Measurements from ENCODE around the gene USP11. TPM values are rescaled to one million over a fixed set of nuclear protein-coding genes. Genes with fewer than 3 reads are reported as not detected.
"Not testable (repeated sequence)": the region's sequence is repeated elsewhere in the genome, so short reads cannot be mapped to it uniquely, and the experiment has no call there.

Gene USP11
- total RNA-seq, 2 donors from 2014 or later = 45.7 to 49.2 TPM

- no peak for DNase-seq (ENCODE audit: low spot score)
- H3K36me3 Mint-ChIP-seq = no peaks in the 10 kb centered on the region
- no peaks in the 10 kb centered on the region for H3K27me3 Mint-ChIP-seq
- no peaks in the 10 kb centered on the region for H3K9me3 Mint-ChIP-seq
- peak overlapping the region in 1 of 2 donors; percentile 45 for H3K27ac Mint-ChIP-seq
- peak overlapping the region; percentile 55 for H3K4me3 Mint-ChIP-seq
- no peak for ATAC-seq
- H3K4me1 Mint-ChIP-seq (ENCODE audit: low read depth in 2 of 2) = peaks cover 11 to 31% of the 10 kb centered on the region in 2 donors
These were observed 2.9 kb downstream of the USP11 start for GRCh38 chrX:47235691-47236103.

GRCh38 chrX:47239199-47239598 is 6.4 kb downstream of the USP11 start:
- no peaks in the 10 kb centered on the region for H3K9me3 Mint-ChIP-seq

GRCh38 chrX:47239898-47240545 is 7.2 kb downstream of the USP11 start:
- DNase-seq (ENCODE audit: low spot score) (no peak), ATAC-seq (peak in 1 of 2 donors; percentile 34)
- H3K9me3 Mint-ChIP-seq = no peaks in the 10 kb centered on the region
- H3K27me3 Mint-ChIP-seq = no peaks in the 10 kb centered on the region
- H3K4me1 Mint-ChIP-seq (ENCODE audit: low read depth in 2 of 2) = peaks cover 11 to 22% of the 10 kb centered on the region in 2 donors
- no peak overlapping the region for H3K27ac Mint-ChIP-seq
- no peaks in the 10 kb centered on the region for H3K36me3 Mint-ChIP-seq
- no peak overlapping the region for H3K4me3 Mint-ChIP-seq

More at GRCh38 chrX:47239199-47239598, 6.4 kb downstream of the USP11 start:
- ATAC-seq (no peak), DNase-seq (ENCODE audit: low spot score) (no peak)
- peaks cover 11 to 23% of the 10 kb centered on the region in 2 donors for H3K4me1 Mint-ChIP-seq (ENCODE audit: low read depth in 2 of 2)
- H3K36me3 Mint-ChIP-seq = no peaks in the 10 kb centered on the region
- no peak overlapping the region for H3K4me3 Mint-ChIP-seq
- H3K27me3 Mint-ChIP-seq = no peaks in the 10 kb centered on the region
- H3K27ac Mint-ChIP-seq = no peak overlapping the region

- no peak for ATAC-seq
- Mint-ChIP-seq H3K4me1 (ENCODE audit: low read depth in 2 of 2) (peaks cover 5 to 16% of the 10 kb centered on the region in 2 donors), H3K27me3 (no peaks in the 10 kb centered on the region), H3K36me3 (no peaks in the 10 kb centered on the region), H3K9me3 (no peaks in the 10 kb centered on the region), H3K27ac (no peak overlapping the region), H3K4me3 (no peak overlapping the region)
- no peak for DNase-seq (ENCODE audit: low spot score)
These were observed 7.8 kb downstream of the USP11 start for GRCh38 chrX:47240619-47241018.

- no peak for ATAC-seq
- no peak for DNase-seq (ENCODE audit: low spot score)
- no peak overlapping the region for H3K4me3 Mint-ChIP-seq
- H3K36me3 Mint-ChIP-seq = peaks cover 5% of the 10 kb centered on the region
- no peak overlapping the region for H3K27ac Mint-ChIP-seq
- no peaks in the 10 kb centered on the region for H3K27me3 Mint-ChIP-seq
- H3K9me3 Mint-ChIP-seq = no peaks in the 10 kb centered on the region
- H3K4me1 Mint-ChIP-seq (ENCODE audit: low read depth in 2 of 2) = peaks cover 0 to 12% of the 10 kb centered on the region in 2 donors
These were observed 8.6 kb downstream of the USP11 start for GRCh38 chrX:47241201-47242011.

GRCh38 chrX:47242321-47242720 is 9.5 kb downstream of the USP11 start:
- DNase-seq (ENCODE audit: low spot score) (no peak), ATAC-seq (no peak)
- Mint-ChIP-seq H3K9me3 (no peaks in the 10 kb centered on the region), H3K4me1 (ENCODE audit: low read depth in 2 of 2) (peaks cover 0 to 12% of the 10 kb centered on the region in 2 donors), H3K36me3 (peaks cover 5% of the 10 kb centered on the region), H3K27me3 (no peaks in the 10 kb centered on the region), H3K27ac (no peak overlapping the region), H3K4me3 (no peak overlapping the region)

GRCh38 chrX:47243351-47243750 is 10.5 kb downstream of the USP11 start:
- Mint-ChIP-seq H3K4me1 (ENCODE audit: low read depth in 2 of 2) (peaks cover 0 to 16% of the 10 kb centered on the region in 2 donors), H3K9me3 (no peaks in the 10 kb centered on the region), H3K27ac (no peak overlapping the region), H3K36me3 (peaks cover 5% of the 10 kb centered on the region), H3K27me3 (peaks cover 0 to 2% of the 10 kb centered on the region in 2 donors), H3K4me3 (no peak overlapping the region)
- DNase-seq (ENCODE audit: low spot score) = no peak
- ATAC-seq = no peak

GRCh38 chrX:47244676-47245075 is 11.9 kb downstream of the USP11 start:
- ATAC-seq (no peak), DNase-seq (ENCODE audit: low spot score) (no peak)
- H3K4me3 Mint-ChIP-seq = no peak overlapping the region
- peaks cover 5% of the 10 kb centered on the region for H3K36me3 Mint-ChIP-seq
- H3K27me3 Mint-ChIP-seq = peaks cover 0 to 2% of the 10 kb centered on the region in 2 donors
- H3K27ac Mint-ChIP-seq = no peak overlapping the region
- H3K9me3 Mint-ChIP-seq = no peaks in the 10 kb centered on the region
- H3K4me1 Mint-ChIP-seq (ENCODE audit: low read depth in 2 of 2) = peaks cover 0 to 12% of the 10 kb centered on the region in 2 donors

- Mint-ChIP-seq H3K4me1 (ENCODE audit: low read depth in 2 of 2) (peaks cover 0 to 7% of the 10 kb centered on the region in 2 donors), H3K36me3 (peaks cover 5% of the 10 kb centered on the region), H3K4me3 (no peak overlapping the region), H3K9me3 (no peaks in the 10 kb centered on the region), H3K27ac (no peak overlapping the region), H3K27me3 (peaks cover 0 to 2% of the 10 kb centered on the region in 2 donors)
- no peak for DNase-seq (ENCODE audit: low spot score)
- ATAC-seq = no peak
These were observed 12.3 kb downstream of the USP11 start for GRCh38 chrX:47245156-47245555.

GRCh38 chrX:47247206-47247998 is 14.6 kb downstream of the USP11 start:
- Mint-ChIP-seq H3K36me3 (peaks cover 5% of the 10 kb centered on the region), H3K9me3 (no peaks in the 10 kb centered on the region), H3K27ac (no peak overlapping the region), H3K4me3 (no peak overlapping the region), H3K27me3 (peaks cover 0 to 2% of the 10 kb centered on the region in 2 donors), H3K4me1 (ENCODE audit: low read depth in 2 of 2) (peaks cover 0 to 4% of the 10 kb centered on the region in 2 donors)
- ATAC-seq = peak in 1 of 2 donors; percentile 62
- DNase-seq (ENCODE audit: low spot score) = no peak

GRCh38 chrX:47247999-47248320 is 15.2 kb downstream of the USP11 start:
- ATAC-seq (no peak), DNase-seq (ENCODE audit: low spot score) (no peak)
- no peaks in the 10 kb centered on the region for H3K9me3 Mint-ChIP-seq
- no peak overlapping the region for H3K27ac Mint-ChIP-seq
- no peak overlapping the region for H3K4me3 Mint-ChIP-seq
- H3K27me3 Mint-ChIP-seq = peaks cover 0 to 2% of the 10 kb centered on the region in 2 donors
- peaks cover 5% of the 10 kb centered on the region for H3K36me3 Mint-ChIP-seq
- H3K4me1 Mint-ChIP-seq (ENCODE audit: low read depth in 2 of 2) = peaks cover 0 to 4% of the 10 kb centered on the region in 2 donors

GRCh38 chrX:47248576-47248975 is 15.8 kb downstream of the USP11 start:
- Mint-ChIP-seq H3K27me3 (peaks cover 0 to 2% of the 10 kb centered on the region in 2 donors), H3K4me1 (ENCODE audit: low read depth in 2 of 2) (peaks cover 0 to 4% of the 10 kb centered on the region in 2 donors), H3K4me3 (no peak overlapping the region), H3K9me3 (no peaks in the 10 kb centered on the region), H3K27ac (no peak overlapping the region), H3K36me3 (peaks cover 5% of the 10 kb centered on the region)
- DNase-seq (ENCODE audit: low spot score) (no peak), ATAC-seq (no peak)

- Mint-ChIP-seq H3K4me1 (ENCODE audit: low read depth in 2 of 2) (peaks cover 0 to 4% of the 10 kb centered on the region in 2 donors), H3K4me3 (no peak overlapping the region), H3K27me3 (peaks cover 0 to 8% of the 10 kb centered on the region in 2 donors), H3K27ac (peak overlapping the region in 1 of 2 donors; percentile 74), H3K9me3 (no peaks in the 10 kb centered on the region), H3K36me3 (peaks cover 5% of the 10 kb centered on the region)
- ATAC-seq = no peak
- no peak for DNase-seq (ENCODE audit: low spot score)
These were observed 17.2 kb downstream of the USP11 start for GRCh38 chrX:47250017-47250347.

- H3K4me3 Mint-ChIP-seq; H3K4me1 Mint-ChIP-seq (ENCODE audit: low read depth in 2 of 2); H3K36me3 Mint-ChIP-seq; DNase-seq (ENCODE audit: low spot score); ATAC-seq; H3K9me3 Mint-ChIP-seq; H3K27ac Mint-ChIP-seq: not testable (repeated sequence)
- H3K27me3 Mint-ChIP-seq = peaks cover 0 to 21% of the 10 kb centered on the region in 2 donors
These were observed 24.8 kb downstream of the USP11 start for GRCh38 chrX:47257620-47258019.

All from natural killer cell treated with Interleukin-12 subunit alpha and Interleukin-12 subunit beta and Interleukin-15 and Interleukin-18, amount 100 ng/mL, for 72 hours (primary cell).